Measurements from ENCODE around the gene RILPL2. TPM values are rescaled to one million over a fixed set of nuclear protein-coding genes. Genes with fewer than 3 reads are reported as not detected.

Gene RILPL2
- total and polyA plus RNA-seq, 4 donors: 1.8 to 2.1 (median 2.0) TPM

- TF ChIP-seq MAX (IDR thresholded peaks at IDR 0.05): no peak
- no peak for TF ChIP-seq TAF1 (conservative IDR thresholded peaks at IDR 0.05)
- TF ChIP-seq JUND (IDR thresholded peaks at IDR 0.05): no peak
These were observed 51.5 kb downstream of the RILPL2 start (continued) for GRCh38 chr12:123384994-123385376.

- H3K9me3 ChIP-seq (ENCODE audit: control insufficient read depth in 4 of 4, low read length in 3 of 4): no peaks in the 10 kb centered on the region
- H3K36me3 ChIP-seq (ENCODE audit: control insufficient read depth in 4 of 4, insufficient read depth in 3 of 4, low read depth in 1 of 4, low read length in 3 of 4): no peaks in the 10 kb centered on the region
- 3% methylated on average over 41 of the region's 41 CpGs for WGBS
- peak overlapping the region; percentile 64 to 73 (median 64) for H3K4me3 ChIP-seq (ENCODE audit: low read depth in 1 of 3, low read length in 3 of 3)
- peak overlapping the region; percentile 66 to 67 for H3K27ac ChIP-seq (ENCODE audit: low read depth in 1 of 2, low read length in 2 of 2)
- H3K9ac ChIP-seq (ENCODE audit: low read depth in 1 of 2, low read length in 2 of 2): peak overlapping the region in 1 of 2 donors; percentile 21
- H3K4me1 ChIP-seq (ENCODE audit: control insufficient read depth in 4 of 4, insufficient read depth in 4 of 4, low read length in 3 of 4): peaks cover 6 to 21% (median 16%) of the 10 kb centered on the region in 4 donors
- peak; percentile 55 for DNase-seq (ENCODE audit: low spot score)
- TF ChIP-seq RAD21 (IDR thresholded peaks at IDR 0.05) (no peak), FOXA2 (IDR thresholded peaks at IDR 0.05) (no peak), HNF4G (IDR thresholded peaks at IDR 0.05) (no peak), SP1 (IDR thresholded peaks at IDR 0.05) (no peak), MAX (IDR thresholded peaks at IDR 0.05) (no peak), RXRA (IDR thresholded peaks at IDR 0.05) (no peak), EGR1 (IDR thresholded peaks at IDR 0.05; ENCODE audit: low read depth in 2 of 2) (no peak), ZBTB33 (IDR thresholded peaks at IDR 0.05) (no peak), FOXA1 (IDR thresholded peaks at IDR 0.05) (no peak), NR2F2 (IDR thresholded peaks at IDR 0.05) (no peak), TAF1 (conservative IDR thresholded peaks at IDR 0.05) (no peak), GABPA (IDR thresholded peaks at IDR 0.05 in 1 of 2, conservative IDR thresholded peaks at IDR 0.05 in 1 of 2) (no peak), ATF3 (IDR thresholded peaks at IDR 0.05) (no peak)
- no peaks in the 10 kb centered on the region for H3K27me3 ChIP-seq (ENCODE audit: control insufficient read depth in 4 of 4, insufficient read depth in 4 of 4, low read length in 3 of 4)
These were observed 52.0 kb downstream of the RILPL2 start for GRCh38 chr12:123384318-123384993.

- DNase-seq (ENCODE audit: low spot score): no peak
- H3K9me3 ChIP-seq (ENCODE audit: control insufficient read depth in 4 of 4, low read length in 3 of 4): no peaks in the 10 kb centered on the region
- no peaks in the 10 kb centered on the region for H3K27me3 ChIP-seq (ENCODE audit: control insufficient read depth in 4 of 4, insufficient read depth in 4 of 4, low read length in 3 of 4)
- H3K9ac ChIP-seq (ENCODE audit: low read depth in 1 of 2, low read length in 2 of 2): no peak overlapping the region
- no peak overlapping the region for H3K4me3 ChIP-seq (ENCODE audit: low read depth in 1 of 3, low read length in 3 of 3)
- H3K4me1 ChIP-seq (ENCODE audit: control insufficient read depth in 4 of 4, insufficient read depth in 4 of 4, low read length in 3 of 4): peaks cover 6 to 13% (median 9%) of the 10 kb centered on the region in 4 donors
- no peaks in the 10 kb centered on the region for H3K36me3 ChIP-seq (ENCODE audit: control insufficient read depth in 4 of 4, insufficient read depth in 3 of 4, low read depth in 1 of 4, low read length in 3 of 4)
- WGBS: 93% methylated on average over 14 of the region's 14 CpGs
- no peak overlapping the region for H3K27ac ChIP-seq (ENCODE audit: low read depth in 1 of 2, low read length in 2 of 2)
- TF ChIP-seq CTCF (IDR thresholded peaks at IDR 0.05; ENCODE audit: low read depth, low read length, missing input control) (no peak), FOXA2 (IDR thresholded peaks at IDR 0.05) (no peak), HNF4A (conservative IDR thresholded peaks at IDR 0.05) (no peak), RXRA (IDR thresholded peaks at IDR 0.05) (no peak), NR2F2 (IDR thresholded peaks at IDR 0.05) (no peak), HNF4G (IDR thresholded peaks at IDR 0.05) (no peak), RAD21 (IDR thresholded peaks at IDR 0.05) (no peak), ATF3 (IDR thresholded peaks at IDR 0.05) (no peak), SP1 (IDR thresholded peaks at IDR 0.05) (no peak), YY1 (IDR thresholded peaks at IDR 0.05) (no peak), MAX (IDR thresholded peaks at IDR 0.05) (no peak), GABPA (IDR thresholded peaks at IDR 0.05 in 1 of 2, conservative IDR thresholded peaks at IDR 0.05 in 1 of 2) (no peak), JUND (IDR thresholded peaks at IDR 0.05) (no peak), ZBTB33 (IDR thresholded peaks at IDR 0.05) (no peak), FOXA1 (IDR thresholded peaks at IDR 0.05) (no peak)
These were observed 53.8 kb downstream of the RILPL2 start for GRCh38 chr12:123382684-123383083.
